ENCODE measurements around the gene ZNF45.
"Not testable (repeated sequence)": the region's sequence is repeated elsewhere in the genome, so short reads cannot be mapped to it uniquely, and the experiment has no call there.

The ZNF45 gene

GRCh38 chr19:43880483-43880882, 54.6 kb downstream of the ZNF45 start:
- TF ChIP-seq CTCF (IDR thresholded peaks at IDR 0.05; ENCODE audit: extremely low read depth, missing control alignments): no peak
- DNase-seq (ENCODE audit: low spot score): no peak

- no peak for TF ChIP-seq CTCF (IDR thresholded peaks at IDR 0.05; ENCODE audit: extremely low read depth, missing control alignments)
- DNase-seq (ENCODE audit: low spot score): no peak
These were observed 62.3 kb downstream of the ZNF45 start for GRCh38 chr19:43872547-43873336.

- not testable (repeated sequence) for DNase-seq (ENCODE audit: low spot score)
These were observed 68.2 kb downstream of the ZNF45 start for GRCh38 chr19:43866923-43867322.

All from GM20000 (cell line).